Upper lobe of left lung (tissue), 6 donors: ENCODE results near the gene LIMD2. TPM values are rescaled to one million over a fixed set of nuclear protein-coding genes. Genes with fewer than 3 reads are reported as not detected.
A peak's percentile ranks its signal among the peaks of the same experiment; 100 is the strongest.

ENCODE experiments used
- ATAC-seq, 2 donors: fragments of 200-7000 bp; cut with Tn5 transposase; one replicate each; pipeline ENCODE4 v1.9.1; 2022; ENCODE audit warnings: mild to moderate bottlenecking in 2 of 2, moderate library complexity in 2 of 2; ENCODE audit not compliant: low FRiP score in 2 of 2
- DNase-seq, 2 donors: peaks; one replicate each; pipeline ENCODE4 v3.0.0-alpha.2; 2019 to 2020
- H3K27ac ChIP-seq, 4 donors: fragments of 200-600 bp; sonication (generic); one replicate each; pipeline ENCODE4 v1.5.1; 2016 to 2019
- H3K27me3 ChIP-seq, 4 donors: fragments of 200-600 bp; sonication (generic); one replicate each; pipeline ENCODE4 v1.5.1; 2017 to 2019
- H3K36me3 ChIP-seq, 4 donors: fragments of 200-600 bp; sonication (generic); one replicate each; pipeline ENCODE4 v1.5.1; 2016 to 2019
- H3K4me1 ChIP-seq, 4 donors: fragments of 200-600 bp; sonication (generic); one replicate each; pipeline ENCODE4 v1.5.1; 2018 to 2019
- H3K4me3 ChIP-seq, 4 donors: fragments of 200-600 bp; sonication (generic); one replicate each; pipeline ENCODE4 v1.5.1; 2017 to 2019; ENCODE audit warnings: mild to moderate bottlenecking in 2 of 4, moderate library complexity in 1 of 4
- H3K9me3 ChIP-seq, 4 donors: fragments of 200-600 bp; sonication (generic); one replicate each; pipeline ENCODE4 v1.5.1; 2018 to 2019
- EP300 ChIP-seq, 4 donors: sonication (generic); formaldehyde crosslinking; IDR thresholded peaks; one replicate each; pipeline ENCODE4 v1.5.1; 2017; ENCODE audit warnings: antibody characterized with exemption in 4 of 4, control low read depth in 2 of 4
- POLR2A ChIP-seq, 4 donors: fragments of 450-650 bp; IDR thresholded peaks; one replicate each; pipeline ENCODE4 v1.5.1; 2016 to 2017; ENCODE audit warnings: antibody characterized with exemption in 4 of 4, mild to moderate bottlenecking in 2 of 4
- POLR2AphosphoS5 ChIP-seq, 2 donors: sonication (generic); formaldehyde crosslinking; IDR thresholded peaks; one replicate each; pipeline ENCODE4 v1.5.1; 2017; ENCODE audit warnings: antibody characterized with exemption in 2 of 2
- WGBS, 2 donors: methylation state at CpG; one replicate each; pipeline ENCODE4 v1.1.5; 2017 to 2018; 5-methylcytosine and 5-hydroxymethylcytosine counted together
- total RNA-seq, 6 donors: library from RNA; depleted of rRNA in 4 of 6; stranded (reverse); fragments of >200 nt in 4 of 6; gene quantifications; one replicate each; pipeline versions ENCODE4 v1.1.0 to v1.2.1, GENCODE V29; 2016 to 2021
- TF ChIP-seq, protein P1 (sequence below), 6 experiments: fragments of 450-650 bp in 4 of 6; fragments of 200-600 bp in 2 of 6; sonication (generic) in 2 of 6; IDR thresholded peaks; one replicate each; pipeline ENCODE4 v1.5.1; 2016 to 2019; ENCODE audit warnings: antibody characterized with exemption in 6 of 6
- donor health status: DM: no; HTN: no; CAD: no; lungs with moderate emphysema.
- donor health status: DM: no; HTN: yes; CAD: no; lungs with severe emphysema.

LIMD2 gene
- total RNA-seq, 6 donors from 2014 or later, result 13.2 to 115 (median 21.6) TPM

- Histone ChIP-seq H3K27ac (peak overlapping the region; percentile 88 to 92 (median 90)), H3K4me3 (peak overlapping the region; percentile 54 to 86 (median 74)), H3K36me3 (peaks cover 0 to 23% (median 12%) of the 10 kb centered on the region in 4 donors), H3K4me1 (peaks cover 38 to 63% (median 44%) of the 10 kb centered on the region in 4 donors), H3K9me3 (no peaks in the 10 kb centered on the region), H3K27me3 (no peaks in the 10 kb centered on the region)
- 4 to 10% methylated on average over 4 to 22 of the region's 45 CpGs for WGBS, 2 donors
- TF ChIP-seq POLR2A (IDR thresholded peaks at IDR 0.05) (no peak), EP300 (IDR thresholded peaks at IDR 0.05) (peak in 2 of 4 donors; percentile 18 to 44), POLR2AphosphoS5 (IDR thresholded peaks at IDR 0.05) (peak in 1 of 2 donors; percentile 16)
- TF ChIP-seq, protein P1, sequence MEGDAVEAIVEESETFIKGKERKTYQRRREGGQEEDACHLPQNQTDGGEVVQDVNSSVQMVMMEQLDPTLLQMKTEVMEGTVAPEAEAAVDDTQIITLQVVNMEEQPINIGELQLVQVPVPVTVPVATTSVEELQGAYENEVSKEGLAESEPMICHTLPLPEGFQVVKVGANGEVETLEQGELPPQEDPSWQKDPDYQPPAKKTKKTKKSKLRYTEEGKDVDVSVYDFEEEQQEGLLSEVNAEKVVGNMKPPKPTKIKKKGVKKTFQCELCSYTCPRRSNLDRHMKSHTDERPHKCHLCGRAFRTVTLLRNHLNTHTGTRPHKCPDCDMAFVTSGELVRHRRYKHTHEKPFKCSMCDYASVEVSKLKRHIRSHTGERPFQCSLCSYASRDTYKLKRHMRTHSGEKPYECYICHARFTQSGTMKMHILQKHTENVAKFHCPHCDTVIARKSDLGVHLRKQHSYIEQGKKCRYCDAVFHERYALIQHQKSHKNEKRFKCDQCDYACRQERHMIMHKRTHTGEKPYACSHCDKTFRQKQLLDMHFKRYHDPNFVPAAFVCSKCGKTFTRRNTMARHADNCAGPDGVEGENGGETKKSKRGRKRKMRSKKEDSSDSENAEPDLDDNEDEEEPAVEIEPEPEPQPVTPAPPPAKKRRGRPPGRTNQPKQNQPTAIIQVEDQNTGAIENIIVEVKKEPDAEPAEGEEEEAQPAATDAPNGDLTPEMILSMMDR (IDR thresholded peaks at IDR 0.05), result no peak
- peak; percentile 75 to 91 for DNase-seq
- peak; percentile 49 to 59 for ATAC-seq
Measured at GRCh38 chr17:63698886-63699637, 863 bp downstream of the LIMD2 start.

DNA sequence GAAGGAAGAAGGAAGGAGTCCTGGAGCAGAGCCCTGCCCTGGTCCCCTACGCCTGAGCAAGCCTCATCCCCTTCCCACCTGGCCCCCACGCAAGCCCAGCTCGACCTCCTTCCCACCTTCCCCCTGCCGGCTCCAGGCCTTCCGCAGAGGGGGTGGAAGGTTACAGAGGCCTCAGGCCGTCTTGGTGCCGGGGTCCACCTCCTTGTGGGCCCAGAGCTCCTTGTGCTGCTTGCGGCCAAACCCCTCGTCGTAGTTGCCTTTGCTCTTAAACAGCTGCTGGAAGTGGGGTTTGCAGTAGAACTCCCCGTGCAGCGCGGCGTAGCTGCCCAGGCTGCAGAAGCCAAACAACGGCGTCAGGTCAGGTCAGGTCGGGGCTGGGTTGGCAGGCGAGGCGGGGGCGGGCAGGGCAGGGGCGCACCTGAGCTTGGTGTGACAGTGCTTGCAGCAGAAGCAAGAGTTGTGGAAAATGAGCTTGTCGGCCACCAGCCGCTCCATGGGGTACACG is 1.5 kb downstream of the LIMD2 start:
- H3K9me3 ChIP-seq, result no peaks in the 10 kb centered on the region
- ATAC-seq, result peak in 1 of 2 donors; percentile 26
- WGBS, 2 donors, result 23 to 25% methylated on average over 4 to 23 of the region's 24 CpGs
- no peaks in the 10 kb centered on the region for H3K27me3 ChIP-seq
- peak overlapping the region; percentile 88 to 92 (median 90) for H3K27ac ChIP-seq
- TF ChIP-seq POLR2A (IDR thresholded peaks at IDR 0.05), result no peak
- TF ChIP-seq, protein P1 (IDR thresholded peaks at IDR 0.05), result no peak
- no peak for TF ChIP-seq EP300 (IDR thresholded peaks at IDR 0.05)
- TF ChIP-seq POLR2AphosphoS5 (IDR thresholded peaks at IDR 0.05), result no peak
- H3K4me3 ChIP-seq, result peak overlapping the region in 3 of 4 donors; percentile 72 to 86 (median 76)
- DNase-seq, result peak in 1 of 2 donors; percentile 82
- peaks cover 3 to 23% (median 14%) of the 10 kb centered on the region in 4 donors for H3K36me3 ChIP-seq
- H3K4me1 ChIP-seq, result peaks cover 38 to 63% (median 44%) of the 10 kb centered on the region in 4 donors

GRCh38 chr17:63697341-63698286 is 2.3 kb downstream of the LIMD2 start:
- DNase-seq (peak; percentile 81 to 82), ATAC-seq (peak; percentile 31 to 77)
- Histone ChIP-seq H3K4me1 (peaks cover 38 to 63% (median 44%) of the 10 kb centered on the region in 4 donors), H3K36me3 (peaks cover 8 to 23% (median 20%) of the 10 kb centered on the region in 4 donors), H3K27me3 (no peaks in the 10 kb centered on the region), H3K27ac (peak overlapping the region; percentile 88 to 92 (median 90)), H3K9me3 (no peaks in the 10 kb centered on the region), H3K4me3 (peak overlapping the region in 3 of 4 donors; percentile 72 to 86 (median 76))
- TF ChIP-seq EP300 (IDR thresholded peaks at IDR 0.05) (no peak), POLR2AphosphoS5 (IDR thresholded peaks at IDR 0.05) (peak in 1 of 2 donors; percentile 13), POLR2A (IDR thresholded peaks at IDR 0.05) (no peak)
- TF ChIP-seq, protein P1 (IDR thresholded peaks at IDR 0.05), result peak in 5 of 6 experiments; percentile 35 to 74 (median 71)
- WGBS, 2 donors, result 56 to 71% methylated on average over 17 to 22 of the region's 22 CpGs

GRCh38 chr17:63696381-63696961 is 3.5 kb downstream of the LIMD2 start:
- Histone ChIP-seq H3K36me3 (peaks cover 9 to 34% (median 31%) of the 10 kb centered on the region in 4 donors), H3K4me1 (peaks cover 35 to 51% (median 39%) of the 10 kb centered on the region in 4 donors), H3K27ac (peak overlapping the region; percentile 88 to 92 (median 90)), H3K27me3 (no peaks in the 10 kb centered on the region), H3K4me3 (no peak overlapping the region), H3K9me3 (no peaks in the 10 kb centered on the region)
- DNase-seq (peak in 1 of 2 donors; percentile 44), ATAC-seq (no peak)
- WGBS, 2 donors, result 49% methylated on average over 7 of the region's 9 CpGs; no CpG with 5 or more reads in 1 of the 2 donors
- TF ChIP-seq POLR2AphosphoS5 (IDR thresholded peaks at IDR 0.05), result peak in 1 of 2 donors; percentile 4
- no peak for TF ChIP-seq POLR2A (IDR thresholded peaks at IDR 0.05)
- TF ChIP-seq, protein P1 (IDR thresholded peaks at IDR 0.05), result peak in 5 of 6 experiments; percentile 23 to 49 (median 33)
